A673 (cell line): ENCODE results near the gene GABRG3.

Experiments used
- EZH2 ChIP-seq: fragments of 200-600 bp; sonication (generic); IDR thresholded peaks from 2 replicates; pipeline ENCODE4 v1.6.1; 2017; ENCODE audit warnings: borderline replicate concordance, low read depth, mild to moderate bottlenecking, mixed read lengths, antibody characterized with exemption, low read length; ENCODE audit not compliant: poor library complexity, severe bottlenecking
- TF ChIP-seq, protein P1 (sequence below): fragments of 300-800, 200-600 bp; sonication (generic); conservative IDR thresholded peaks from 2 replicates; pipeline ENCODE4 v1.5.1; 2017; ENCODE audit warnings: low read depth, mild to moderate bottlenecking, antibody characterized with exemption, low read length, moderate library complexity, mixed read lengths

DNA sequence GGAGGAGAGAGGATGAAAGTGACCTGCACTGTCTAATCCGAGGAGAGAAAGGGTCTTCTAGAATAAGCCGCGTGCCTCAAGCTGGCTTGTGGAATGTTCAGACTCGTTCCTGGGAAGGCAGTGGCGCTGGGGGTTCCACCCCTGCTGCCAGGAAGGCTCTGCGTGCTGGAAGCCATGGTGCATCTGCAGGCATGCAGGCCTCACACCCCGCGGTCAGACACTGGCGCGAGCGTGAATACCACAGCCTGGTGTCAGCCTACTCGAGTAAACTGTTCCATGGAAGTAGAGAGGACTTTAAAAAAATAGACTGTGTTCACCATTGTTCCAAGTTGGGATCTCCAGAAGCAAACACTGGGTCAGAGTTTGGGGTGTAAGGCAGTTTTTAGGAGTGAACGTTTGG is 25.9 kb upstream of the GABRG3 start:
- no peak for TF ChIP-seq EZH2
- TF ChIP-seq, protein P1, sequence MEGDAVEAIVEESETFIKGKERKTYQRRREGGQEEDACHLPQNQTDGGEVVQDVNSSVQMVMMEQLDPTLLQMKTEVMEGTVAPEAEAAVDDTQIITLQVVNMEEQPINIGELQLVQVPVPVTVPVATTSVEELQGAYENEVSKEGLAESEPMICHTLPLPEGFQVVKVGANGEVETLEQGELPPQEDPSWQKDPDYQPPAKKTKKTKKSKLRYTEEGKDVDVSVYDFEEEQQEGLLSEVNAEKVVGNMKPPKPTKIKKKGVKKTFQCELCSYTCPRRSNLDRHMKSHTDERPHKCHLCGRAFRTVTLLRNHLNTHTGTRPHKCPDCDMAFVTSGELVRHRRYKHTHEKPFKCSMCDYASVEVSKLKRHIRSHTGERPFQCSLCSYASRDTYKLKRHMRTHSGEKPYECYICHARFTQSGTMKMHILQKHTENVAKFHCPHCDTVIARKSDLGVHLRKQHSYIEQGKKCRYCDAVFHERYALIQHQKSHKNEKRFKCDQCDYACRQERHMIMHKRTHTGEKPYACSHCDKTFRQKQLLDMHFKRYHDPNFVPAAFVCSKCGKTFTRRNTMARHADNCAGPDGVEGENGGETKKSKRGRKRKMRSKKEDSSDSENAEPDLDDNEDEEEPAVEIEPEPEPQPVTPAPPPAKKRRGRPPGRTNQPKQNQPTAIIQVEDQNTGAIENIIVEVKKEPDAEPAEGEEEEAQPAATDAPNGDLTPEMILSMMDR, result no peak
